CD4-positive, alpha-beta T cell treated with Interleukin-2 at 100 ng/mL for 4 hours (primary cell): Measurements from ENCODE around the gene KCNK10.
"Not testable (repeated sequence)": the region's sequence is repeated elsewhere in the genome, so short reads cannot be mapped to it uniquely, and the experiment has no call there.

Experiments used
- DNase-seq: peaks from one replicate; pipeline ENCODE4 v3.0.0-alpha.2; 2020; ENCODE audit warnings: low spot score

Gene KCNK10

GRCh38 chr14:88270776-88271175, 52.3 kb downstream of the KCNK10 start:
- no peak for DNase-seq

- DNase-seq: no peak
Observed at GRCh38 chr14:88269806-88270420, 53.2 kb downstream of the KCNK10 start.

GRCh38 chr14:88266474-88266873, 56.6 kb downstream of the KCNK10 start:
- no peak for DNase-seq

- DNase-seq: no peak
Observed at GRCh38 chr14:88264116-88264515, 59.0 kb downstream of the KCNK10 start.

- not testable (repeated sequence) for DNase-seq
Observed at GRCh38 chr14:88261302-88261701, 61.8 kb downstream of the KCNK10 start.

- DNase-seq: no peak
Observed at GRCh38 chr14:88258021-88258420, 65.0 kb downstream of the KCNK10 start.

- DNase-seq: no peak
Observed at GRCh38 chr14:88256997-88257950, 65.8 kb downstream of the KCNK10 start.

GRCh38 chr14:88255798-88256197, 67.3 kb downstream of the KCNK10 start:
- no peak for DNase-seq

- DNase-seq: no peak
Observed at GRCh38 chr14:88255196-88255595, 67.9 kb downstream of the KCNK10 start.

- DNase-seq: no peak
Observed at GRCh38 chr14:88252498-88252897, 70.6 kb downstream of the KCNK10 start.

- no peak for DNase-seq
Observed at GRCh38 chr14:88251650-88252049, 71.4 kb downstream of the KCNK10 start.

- DNase-seq: no peak
Observed at GRCh38 chr14:88249266-88249665, 73.8 kb downstream of the KCNK10 start.

- no peak for DNase-seq
Observed at GRCh38 chr14:88248606-88249005, 74.5 kb downstream of the KCNK10 start.

- no peak for DNase-seq
Observed at GRCh38 chr14:88247228-88247627, 75.8 kb downstream of the KCNK10 start.

- no peak for DNase-seq
Observed at GRCh38 chr14:88245321-88245720, 77.7 kb downstream of the KCNK10 start.

- no peak for DNase-seq
Observed at GRCh38 chr14:88243946-88244345, 79.1 kb downstream of the KCNK10 start.

GRCh38 chr14:88242446-88242845, 80.6 kb downstream of the KCNK10 start:
- DNase-seq: no peak

- no peak for DNase-seq
Observed at GRCh38 chr14:88241810-88242209, 81.3 kb downstream of the KCNK10 start.

- no peak for DNase-seq
Observed at GRCh38 chr14:88234442-88234841, 88.6 kb downstream of the KCNK10 start.

- DNase-seq: no peak
Observed at GRCh38 chr14:88233915-88234314, 89.2 kb downstream of the KCNK10 start.

- DNase-seq: no peak
Observed at GRCh38 chr14:88232771-88233170, 90.3 kb downstream of the KCNK10 start.

GRCh38 chr14:88231603-88232002, 91.5 kb downstream of the KCNK10 start:
- DNase-seq: no peak

- DNase-seq: no peak
Observed at GRCh38 chr14:88229428-88229827, 93.6 kb downstream of the KCNK10 start.
